HepG2 (cell line): ENCODE measurements around the gene HDAC5. TPM values are rescaled to one million over a fixed set of nuclear protein-coding genes. Genes with fewer than 3 reads are reported as not detected.

ENCODE experiments used
- ATAC-seq: fragments of 200-7000 bp; cut with Tn5 transposase; 3 replicates; pipeline ENCODE4 v1.9.1; 2020; ENCODE audit warnings: mild to moderate bottlenecking, moderate library complexity
- BruUV-seq: library from RNA; stranded (reverse); fragments of 400-500 nt; replicated peaks from 2 replicates; lab custom pipeline; 2021; lab: Mats Ljungman, UMichigan
- CTCF ChIA-PET: fragments of 300-600 bp; formaldehyde crosslinking; extraction: SDS; loops from one replicate; lab custom pipeline; 2021; ENCODE audit warnings: low total read pairs, inconsistent platforms, low intra/inter-chr PET ratio; lab: Yijun Ruan, JAX
- POLR2A ChIA-PET: fragments of 350-600 bp; sonication (Branson Sonifier 250); formaldehyde crosslinking; loops from one replicate; lab custom pipeline; 2020; ENCODE audit warnings: antibody characterized with exemption, inconsistent platforms; lab: Yijun Ruan, JAX
- DNase-seq: peaks from one replicate; pipeline ENCODE4 v3.0.0-alpha.2; 2015; ENCODE audit warnings: low spot score
- FAIRE-seq: peaks from 3 replicates; lab custom pipeline; 2011; peaks lifted over from hg19 to GRCh38; lab: Jason Lieb, UNC
- H2AFZ ChIP-seq: one replicate; pipeline ENCODE4 v1.6.1; 2011; ENCODE audit warnings: low read length, inconsistent platforms
- H3K27ac ChIP-seq: fragments of 300-600 bp; 3 replicates; pipeline ENCODE4 v1.8.0; 2011; ENCODE audit warnings: mixed run types, mild to moderate bottlenecking, mixed read lengths, low read length, inconsistent platforms; ENCODE audit not compliant: insufficient read depth; ENCODE audit errors: extremely low read length
- H3K27me3 ChIP-seq, 2 experiments: fragments of 200-600 bp in 1 of 2; 2 replicates in 1 of 2; 3 replicates in 1 of 2; pipeline versions ENCODE4 v1.6.0 to v1.8.0; 2011; ENCODE audit warnings: low read length in 2 of 2, mild to moderate bottlenecking in 2 of 2, moderate library complexity in 2 of 2, inconsistent platforms in 1 of 2; ENCODE audit not compliant: insufficient read depth in 2 of 2, control insufficient read depth in 1 of 2
- H3K36me3 ChIP-seq, 2 experiments: fragments of 200-600 bp in 1 of 2; replicated peaks in 1 of 2; 2 replicates in 1 of 2; 3 replicates in 1 of 2; pipeline versions ENCODE4 v1.5.1 to v1.8.0; 2011; ENCODE audit warnings: low read length in 2 of 2, inconsistent platforms in 1 of 2; ENCODE audit not compliant: insufficient read depth in 2 of 2, control insufficient read depth in 1 of 2
- H3K4me1 ChIP-seq: 2 replicates; pipeline ENCODE4 v1.5.1; 2012; ENCODE audit warnings: low read length, inconsistent platforms; ENCODE audit not compliant: insufficient read depth
- H3K4me2 ChIP-seq: 2 replicates; pipeline ENCODE4 v1.6.0; 2011; ENCODE audit warnings: low read depth, low read length, inconsistent platforms
- H3K4me3 ChIP-seq, 3 experiments: fragments of 200-600 bp in 1 of 3; sonication (generic), shearing (Covaris generic) in 1 of 3; replicated peaks in 1 of 3; 2 replicates each; pipeline ENCODE4 v1.5.1; 2011 to 2016; ENCODE audit warnings: low read length in 3 of 3, inconsistent platforms in 2 of 3, low read depth in 2 of 3, mild to moderate bottlenecking in 2 of 3, control low read depth in 1 of 3, mixed read lengths in 1 of 3; ENCODE audit not compliant: insufficient read depth in 1 of 3
- H3K79me2 ChIP-seq: one replicate; pipeline ENCODE4 v1.6.1; 2011; ENCODE audit warnings: low read length, inconsistent platforms; ENCODE audit not compliant: insufficient read depth
- H3K9ac ChIP-seq: 2 replicates; pipeline ENCODE4 v1.6.0; 2011; ENCODE audit warnings: mild to moderate bottlenecking, low read depth, low read length, inconsistent platforms; ENCODE audit not compliant: insufficient read depth
- H3K9me3 ChIP-seq: 2 replicates; pipeline ENCODE4 v1.5.1; 2012; ENCODE audit warnings: mild to moderate bottlenecking, low read length
- H4K20me1 ChIP-seq: 2 replicates; pipeline ENCODE4 v1.6.0; 2011; ENCODE audit warnings: inconsistent platforms, mild to moderate bottlenecking, low read length, moderate library complexity; ENCODE audit not compliant: insufficient read depth
- HMG20A ChIP-seq: IDR thresholded peaks from 2 replicates; pipeline ENCODE4 v1.6.1; 2016; ENCODE audit warnings: borderline replicate concordance
- HMG20B ChIP-seq: conservative IDR thresholded peaks from 2 replicates; pipeline ENCODE4 v1.6.1; 2016; ENCODE audit warnings: missing genetic modification reagents, missing compliant biosample characterization
- KLF13 ChIP-seq: sonication (generic); formaldehyde crosslinking; IDR thresholded peaks from 2 replicates; pipeline ENCODE4 v1.4.0; 2020; ENCODE audit warnings: mild to moderate bottlenecking, missing genetic modification reagents
- ONECUT2 ChIP-seq: sonication (generic); formaldehyde crosslinking; IDR thresholded peaks from 2 replicates; pipeline ENCODE4 v1.4.0; 2020; ENCODE audit warnings: missing genetic modification reagents
- POLR2A ChIP-seq, 2 experiments: IDR thresholded peaks; 2 replicates each; pipeline ENCODE4 v1.6.1; 2011; ENCODE audit warnings: low read depth in 2 of 2, low read length in 2 of 2, mild to moderate bottlenecking in 1 of 2, moderate library complexity in 1 of 2; ENCODE audit not compliant: insufficient read depth in 1 of 2
- RBFOX2 ChIP-seq: fragments of 200-400 bp; formaldehyde crosslinking; IDR thresholded peaks from 2 replicates; pipeline ENCODE4 v1.6.1; 2017; ENCODE audit warnings: low read depth, mild to moderate bottlenecking, low read length
- SNAPC2 ChIP-seq: sonication (generic); formaldehyde crosslinking; IDR thresholded peaks from 2 replicates; pipeline ENCODE4 v1.8.1; 2022; ENCODE audit warnings: mild to moderate bottlenecking, missing genetic modification reagents
- TBX2 ChIP-seq: sonication (generic); formaldehyde crosslinking; IDR thresholded peaks from 2 replicates; pipeline ENCODE4 v1.5.0; 2020; ENCODE audit warnings: missing genetic modification reagents, mild to moderate bottlenecking, borderline replicate concordance
- TCF7 ChIP-seq: sonication (generic); IDR thresholded peaks from 2 replicates; pipeline ENCODE4 v1.6.1; 2016; ENCODE audit warnings: antibody characterized with exemption, low read depth
- ZBTB39 ChIP-seq: sonication (generic); formaldehyde crosslinking; IDR thresholded peaks from 2 replicates; pipeline ENCODE4 v1.5.0; 2020; ENCODE audit warnings: missing genetic modification reagents
- ZFP41 ChIP-seq: sonication (generic); formaldehyde crosslinking; IDR thresholded peaks from 2 replicates; pipeline ENCODE4 v1.4.0; 2020; ENCODE audit warnings: mild to moderate bottlenecking, missing genetic modification reagents, borderline replicate concordance
- ZNF839 ChIP-seq: sonication (generic); formaldehyde crosslinking; IDR thresholded peaks from 2 replicates; pipeline ENCODE4 v1.4.0; 2020; ENCODE audit warnings: missing genetic modification reagents, mild to moderate bottlenecking, borderline replicate concordance
- ZSCAN29 ChIP-seq: sonication (generic); formaldehyde crosslinking; conservative IDR thresholded peaks from 2 replicates; pipeline ENCODE4 v1.4.0; 2020; ENCODE audit warnings: mild to moderate bottlenecking, missing genetic modification reagents
- WGBS: methylation state at CpG from one replicate; pipeline ENCODE4 v1.1.6; 2017; ENCODE audit warnings: low lambda C conversion rate; 5-methylcytosine and 5-hydroxymethylcytosine counted together
- in situ Hi-C: cut with HindIII; loops from 2 replicates; pipeline ENCODE4 v1.10.0; 2017; ENCODE audit warnings: low pct_unique_long_range_greater_than_20kb; ENCODE audit not compliant: extremely low pct_ligation_motif_present
- intact Hi-C: fragments of 100-400 bp; cut with micrococcal nuclease; formaldehyde crosslinking; loops from one replicate; pipeline ENCODE4 v1.10.0; 2022; ENCODE audit not compliant: unreplicated experiment
- polyA plus RNA-seq, 8 experiments: library from polyadenylated mRNA; depleted of rRNA in 3 of 8; stranded (reverse) in 7 of 8; unstranded in 1 of 8; fragments of >200 nt; fragmentation: Illumina TruSeq in 4 of 8; extraction: Trizol in 4 of 8; gene quantifications; 2 replicates each; pipeline versions ENCODE4 v1.2.1 to v1.2.3, GENCODE V29; 2011 to 2016; ENCODE audit warnings: low read depth in 4 of 8, missing spikeins in 1 of 8, mixed read lengths in 1 of 8; ENCODE audit not compliant: insufficient read depth in 1 of 8
- total RNA-seq, 5 experiments: library from RNA; depleted of rRNA; stranded (reverse); fragments of >200 nt; fragmentation: Illumina TruSeq; extraction: Trizol; gene quantifications; 2 replicates each; pipeline ENCODE4 v1.2.3, GENCODE V29; 2016; ENCODE audit warnings: low read depth in 1 of 5
- TF ChIP-seq, protein P1 (sequence below): sonication (generic); formaldehyde crosslinking; IDR thresholded peaks from 2 replicates; pipeline ENCODE4 v1.4.0; 2020; ENCODE audit warnings: missing genetic modification reagents, borderline replicate concordance
- TF ChIP-seq, protein P2 (sequence below): sonication (generic); formaldehyde crosslinking; IDR thresholded peaks from 2 replicates; pipeline ENCODE4 v1.5.1; 2020; ENCODE audit warnings: missing genetic modification reagents, mild to moderate bottlenecking, borderline replicate concordance

HDAC5 gene
- total and polyA plus RNA-seq, 2 of the 13 experiments (the other 11 are each of a cell fraction or from before 2014, with no cell fraction given), result 46.4 to 85.4 TPM

DNA sequence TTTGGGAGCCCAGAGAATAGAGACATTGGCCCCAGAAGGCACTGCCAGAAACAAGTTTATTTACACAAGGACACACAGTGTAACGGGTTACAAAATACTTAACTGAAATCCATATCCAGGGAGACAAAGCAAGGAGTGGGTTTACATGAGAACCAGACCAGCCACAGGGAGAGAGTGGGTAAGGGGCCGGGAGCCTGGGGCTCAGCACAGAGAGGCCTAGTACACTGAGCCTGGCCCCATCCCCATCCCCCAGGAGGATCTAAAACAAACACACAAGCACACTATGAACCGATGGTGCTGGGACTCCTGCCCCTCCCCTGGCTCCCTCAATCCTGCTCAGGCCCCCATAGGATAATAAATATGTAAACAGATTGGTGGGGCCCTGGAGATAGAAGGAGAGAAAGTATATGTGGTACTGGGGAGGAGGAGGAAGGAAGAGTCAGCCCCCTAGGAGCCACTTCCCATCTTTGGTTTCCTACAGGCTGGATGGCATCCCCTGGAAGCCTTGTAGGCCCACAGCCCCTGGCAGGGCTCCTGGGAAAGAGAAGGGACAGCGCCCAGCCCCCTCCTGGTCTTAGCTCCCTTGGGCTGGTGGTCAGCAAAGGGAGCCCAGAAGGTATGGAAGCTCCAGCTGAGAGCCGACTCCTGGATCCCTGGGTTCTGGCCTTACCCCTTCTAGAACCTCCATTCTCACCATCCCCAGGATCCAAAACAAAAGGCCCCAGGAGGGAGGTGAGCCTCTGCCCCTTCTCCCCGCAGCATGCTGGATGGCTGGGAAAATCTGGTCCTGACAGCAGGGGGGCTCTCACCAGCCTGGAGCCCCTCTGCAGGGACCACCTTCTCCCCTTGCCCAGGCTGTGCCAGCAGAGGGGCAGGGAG, 46.5 kb downstream of the HDAC5 start (continued):
- TF ChIP-seq ONECUT2 (0 out of 2 replicates have a peak, but pooled peaks have one; percentile 21), TCF7 (no peak), ZBTB39 (CRISPR knock-in tag) (no peak), ZFP41 (CRISPR knock-in tag) (no peak), TBX2 (CRISPR knock-in tag) (peak; percentile 51; the same call in 1 of the 2 replicates), HMG20A (CRISPR knock-in tag) (no peak)
- TF ChIP-seq, all 625 proteins: peak for 81

GRCh38 chr17:44075598-44076293, 47.7 kb downstream of the HDAC5 start:
- in situ Hi-C loops, result no loop called here
- no peaks in the 10 kb centered on the region for H4K20me1 ChIP-seq
- no peak for ATAC-seq
- ChIA-PET CTCF (no interaction called here), POLR2A (interaction anchor here (1.1 to 1.9 kb wide), 3 partner anchors 9 to 33 kb away, joined by 4 to 11 read pairs (median 8); partner anchors contain the start of gene LSM12)
- no peaks in the 10 kb centered on the region for H3K9me3 ChIP-seq
- no peak for FAIRE-seq
- H3K4me3 ChIP-seq, result no peak overlapping the region
- peak overlapping the region; percentile 37 for H3K27ac ChIP-seq
- H3K4me2 ChIP-seq, result no peak overlapping the region
- peaks cover 39% of the 10 kb centered on the region for H3K4me1 ChIP-seq
- BruUV-seq, result no TSS peak
- H3K9ac ChIP-seq, result no peak overlapping the region
- H3K27me3 ChIP-seq, result no peaks in the 10 kb centered on the region; a peak in 1 of 5 replicates
- 93% methylated on average over 10 of the region's 10 CpGs for WGBS
- intact Hi-C loops, result no loop called here
- peaks cover 13% of the 10 kb centered on the region for H3K79me2 ChIP-seq
- H3K36me3 ChIP-seq, result peaks cover 18 to 45% of the 10 kb centered on the region in 2 experiments
- DNase-seq, result no peak
- H2AFZ ChIP-seq, result no peak overlapping the region
- no peak for TF ChIP-seq ZSCAN29 (CRISPR knock-in tag)
- 0 out of 2 replicates have a peak, but pooled peaks have one; percentile 36 for TF ChIP-seq ZNF839
- TF ChIP-seq SNAPC2 (CRISPR knock-in tag), result no peak
- peak in 1 of 2 experiments; percentile 20; a peak in 1 of 4 replicates for TF ChIP-seq POLR2A (IDR thresholded peaks at IDR 0.05; ENCODE audit: insufficient read depth in 1 of 2, low read depth in 2 of 2, low read length in 2 of 2)
- TF ChIP-seq KLF13 (CRISPR knock-in tag), result 0 out of 2 replicates have a peak, but pooled peaks have one; percentile 49
- peak; percentile 53; the same call in 1 of the 2 replicates for TF ChIP-seq RBFOX2
- TF ChIP-seq, protein P1, sequence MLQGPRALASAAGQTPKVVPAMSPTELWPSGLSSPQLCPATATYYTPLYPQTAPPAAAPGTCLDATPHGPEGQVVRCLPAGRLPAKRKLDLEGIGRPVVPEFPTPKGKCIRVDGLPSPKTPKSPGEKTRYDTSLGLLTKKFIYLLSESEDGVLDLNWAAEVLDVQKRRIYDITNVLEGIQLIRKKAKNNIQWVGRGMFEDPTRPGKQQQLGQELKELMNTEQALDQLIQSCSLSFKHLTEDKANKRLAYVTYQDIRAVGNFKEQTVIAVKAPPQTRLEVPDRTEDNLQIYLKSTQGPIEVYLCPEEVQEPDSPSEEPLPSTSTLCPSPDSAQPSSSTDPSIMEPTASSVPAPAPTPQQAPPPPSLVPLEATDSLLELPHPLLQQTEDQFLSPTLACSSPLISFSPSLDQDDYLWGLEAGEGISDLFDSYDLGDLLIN (CRISPR knock-in tag), result no peak
- TF ChIP-seq HMG20B (CRISPR knock-in tag), result no peak
- TF ChIP-seq, protein P2, sequence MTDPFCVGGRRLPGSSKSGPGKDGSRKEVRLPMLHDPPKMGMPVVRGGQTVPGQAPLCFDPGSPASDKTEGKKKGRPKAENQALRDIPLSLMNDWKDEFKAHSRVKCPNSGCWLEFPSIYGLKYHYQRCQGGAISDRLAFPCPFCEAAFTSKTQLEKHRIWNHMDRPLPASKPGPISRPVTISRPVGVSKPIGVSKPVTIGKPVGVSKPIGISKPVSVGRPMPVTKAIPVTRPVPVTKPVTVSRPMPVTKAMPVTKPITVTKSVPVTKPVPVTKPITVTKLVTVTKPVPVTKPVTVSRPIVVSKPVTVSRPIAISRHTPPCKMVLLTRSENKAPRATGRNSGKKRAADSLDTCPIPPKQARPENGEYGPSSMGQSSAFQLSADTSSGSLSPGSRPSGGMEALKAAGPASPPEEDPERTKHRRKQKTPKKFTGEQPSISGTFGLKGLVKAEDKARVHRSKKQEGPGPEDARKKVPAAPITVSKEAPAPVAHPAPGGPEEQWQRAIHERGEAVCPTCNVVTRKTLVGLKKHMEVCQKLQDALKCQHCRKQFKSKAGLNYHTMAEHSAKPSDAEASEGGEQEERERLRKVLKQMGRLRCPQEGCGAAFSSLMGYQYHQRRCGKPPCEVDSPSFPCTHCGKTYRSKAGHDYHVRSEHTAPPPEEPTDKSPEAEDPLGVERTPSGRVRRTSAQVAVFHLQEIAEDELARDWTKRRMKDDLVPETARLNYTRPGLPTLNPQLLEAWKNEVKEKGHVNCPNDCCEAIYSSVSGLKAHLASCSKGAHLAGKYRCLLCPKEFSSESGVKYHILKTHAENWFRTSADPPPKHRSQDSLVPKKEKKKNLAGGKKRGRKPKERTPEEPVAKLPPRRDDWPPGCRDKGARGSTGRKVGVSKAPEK, result no peak
